Activated CD4-positive, alpha-beta T cell treated with anti-CD3 and anti-CD28 coated beads for 36 hours (primary cell): ENCODE measurements around the gene CFAP161. TPM values are rescaled to one million over a fixed set of nuclear protein-coding genes. Genes with fewer than 3 reads are reported as not detected.

Experiments
- ATAC-seq: fragments of 200-7000 bp; cut with Tn5 transposase; one replicate; pipeline ENCODE4 v1.10.0; 2021; ENCODE audit warnings: mild to moderate bottlenecking, moderate library complexity
- CTCF ChIA-PET: fragments of 350-600 bp; sonication (Branson Sonifier 250); formaldehyde crosslinking; loops from one replicate; lab custom pipeline; 2021; ENCODE audit warnings: antibody characterized with exemption; lab: Charles Lee
- POLR2A ChIA-PET: fragments of 350-600 bp; sonication (Branson Sonifier 250); formaldehyde crosslinking; loops from one replicate; lab custom pipeline; 2021; ENCODE audit warnings: antibody characterized with exemption, inconsistent platforms; lab: Charles Lee
- DNase-seq: peaks from one replicate; pipeline ENCODE4 v3.0.0-alpha.2; 2020
- H3K27ac Mint-ChIP-seq: one replicate; pipeline ENCODE4 v1.8.0; 2021; ENCODE audit warnings: mixed read lengths
- H3K27me3 Mint-ChIP-seq: one replicate; pipeline ENCODE4 v1.8.0; 2021; ENCODE audit warnings: mixed read lengths
- H3K36me3 Mint-ChIP-seq: one replicate; pipeline ENCODE4 v1.8.0; 2021; ENCODE audit warnings: low read depth, mixed read lengths
- H3K4me1 Mint-ChIP-seq: one replicate; pipeline ENCODE4 v1.8.0; 2021; ENCODE audit warnings: mixed read lengths
- H3K4me3 Mint-ChIP-seq: one replicate; pipeline ENCODE4 v1.8.0; 2021; ENCODE audit warnings: mild to moderate bottlenecking, moderate library complexity, mixed read lengths
- H3K9me3 Mint-ChIP-seq: one replicate; pipeline ENCODE4 v1.8.0; 2021; ENCODE audit warnings: low read depth, mixed read lengths
- intact Hi-C, 2 experiments: fragments of 100-400 bp; cut with DNase I in 1 of 2; cut with micrococcal nuclease in 1 of 2; formaldehyde crosslinking; loops; one replicate each; pipeline versions ENCODE4 v1.14.2 to v1.15.1; 2022 to 2024; cut with DNase I, micrococcal nuclease
- total RNA-seq, 2 experiments: library from RNA; stranded (reverse); gene quantifications; one replicate each; pipeline ENCODE4 v1.2.3, GENCODE V29; 2021

CFAP161 gene
- total RNA-seq, 2 experiments from 2014 or later = not detected

GRCh38 chr15:81185631-81186295 lies 51.7 kb downstream of the CFAP161 start:
- DNase-seq (no peak), ATAC-seq (no peak)
- H3K9me3 Mint-ChIP-seq = no peaks in the 10 kb centered on the region
- ChIA-PET CTCF (interaction anchor here (1.2 kb wide), 1 partner anchor 80 kb away, joined by 5 read pairs; no protein-coding TSS in a partner anchor), POLR2A (no interaction called here)
- H3K4me1 Mint-ChIP-seq = peaks cover 5% of the 10 kb centered on the region
- H3K27me3 Mint-ChIP-seq = peaks cover 21% of the 10 kb centered on the region
- no peaks in the 10 kb centered on the region for H3K36me3 Mint-ChIP-seq
- H3K27ac Mint-ChIP-seq = no peak overlapping the region
- no peak overlapping the region for H3K4me3 Mint-ChIP-seq
- intact Hi-C loops = no loop called here

- Mint-ChIP-seq H3K9me3 (no peaks in the 10 kb centered on the region), H3K4me1 (peaks cover 3% of the 10 kb centered on the region), H3K36me3 (no peaks in the 10 kb centered on the region), H3K4me3 (no peak overlapping the region), H3K27ac (no peak overlapping the region), H3K27me3 (peaks cover 11% of the 10 kb centered on the region)
- intact Hi-C loops = no loop called here
- ChIA-PET CTCF (interaction anchor here (0.6 kb wide), 1 partner anchor 80 kb away, joined by 4 read pairs; no protein-coding TSS in a partner anchor), POLR2A (no interaction called here)
- DNase-seq (no peak), ATAC-seq (no peak)
Measured at GRCh38 chr15:81188354-81188753, 54.3 kb downstream of the CFAP161 start.

DNA sequence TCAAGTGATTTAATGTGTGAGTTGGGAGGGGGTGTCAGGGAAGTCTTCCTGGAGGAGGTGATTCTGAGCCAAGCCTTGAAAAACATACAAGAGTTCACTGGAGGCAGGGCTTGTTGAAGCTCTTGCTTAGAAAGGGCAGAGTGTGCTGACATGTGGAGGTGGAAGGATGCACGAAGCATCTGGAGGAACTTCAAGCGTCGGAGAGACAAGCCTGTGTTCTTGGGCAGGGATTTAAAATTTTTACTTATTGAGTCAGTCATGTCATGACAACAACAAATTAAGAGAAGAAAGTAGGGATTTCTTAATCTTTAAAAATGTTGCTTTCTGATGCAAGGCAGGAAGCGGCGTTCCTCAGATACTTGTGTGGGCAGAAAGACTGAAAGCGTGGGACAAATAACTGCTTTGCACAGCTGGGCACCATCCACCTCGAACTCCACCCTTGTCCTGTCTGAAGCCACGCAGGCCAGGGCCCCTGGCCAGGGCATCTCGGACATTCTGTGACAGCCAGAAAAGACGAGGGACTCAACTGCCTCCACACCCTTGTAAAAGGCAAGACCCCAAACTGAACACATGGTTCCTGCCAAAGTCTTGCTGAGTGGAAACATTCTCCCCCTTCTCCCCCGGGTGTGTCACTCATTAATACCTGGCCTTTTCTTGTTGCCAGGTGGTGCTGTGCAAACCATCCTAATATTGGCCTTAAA lies 55.7 kb downstream of the CFAP161 start:
- Mint-ChIP-seq H3K9me3 (no peaks in the 10 kb centered on the region), H3K4me1 (no peaks in the 10 kb centered on the region), H3K36me3 (no peaks in the 10 kb centered on the region), H3K4me3 (no peak overlapping the region), H3K27me3 (peaks cover 4% of the 10 kb centered on the region), H3K27ac (no peak overlapping the region)
- ATAC-seq (no peak), DNase-seq (no peak)
- POLR2A ChIA-PET = no interaction called here
- CTCF ChIA-PET = interaction anchor here (0.9 kb wide), 1 partner anchor 83 kb away, joined by 4 read pairs; no protein-coding TSS in a partner anchor
- intact Hi-C loops = no loop called here

DNA sequence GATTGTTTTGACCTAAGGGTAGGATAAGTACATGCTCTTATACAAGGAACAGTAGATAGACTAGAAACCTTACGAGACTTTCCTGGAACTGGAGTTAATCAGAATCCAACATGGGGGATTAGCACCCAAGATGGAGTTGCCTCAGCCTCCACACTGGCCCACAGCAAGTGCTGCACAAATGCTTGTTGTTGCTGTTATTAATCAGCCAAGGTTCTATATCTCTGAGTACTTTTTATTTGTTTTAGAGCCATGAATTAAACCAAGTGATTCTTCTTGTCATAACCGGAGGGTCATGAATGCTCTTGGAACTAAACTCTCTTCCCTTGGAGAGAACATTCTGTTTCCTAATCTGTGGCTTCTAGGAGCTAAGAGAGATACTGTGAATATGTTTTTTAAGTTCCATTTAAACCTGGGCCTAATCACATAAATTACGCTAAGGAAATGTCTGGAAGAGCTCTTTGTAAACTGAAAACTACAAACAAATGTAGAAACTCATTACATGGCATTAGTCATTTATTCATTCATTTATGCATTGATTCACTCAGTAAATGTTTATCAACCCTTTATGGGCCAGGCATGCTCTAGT lies 56.9 kb downstream of the CFAP161 start:
- Mint-ChIP-seq H3K4me1 (no peaks in the 10 kb centered on the region), H3K4me3 (no peak overlapping the region), H3K27me3 (peaks cover 4% of the 10 kb centered on the region), H3K9me3 (no peaks in the 10 kb centered on the region), H3K27ac (no peak overlapping the region), H3K36me3 (no peaks in the 10 kb centered on the region)
- intact Hi-C loops = no loop called here
- CTCF ChIA-PET = interaction anchor here (0.6 to 1.4 kb wide), 3 partner anchors 75 to 369 kb away, joined by 3 to 5 read pairs (median 5); no protein-coding TSS in a partner anchor
- ATAC-seq (no peak), DNase-seq (no peak)
- POLR2A ChIA-PET = no interaction called here

DNA sequence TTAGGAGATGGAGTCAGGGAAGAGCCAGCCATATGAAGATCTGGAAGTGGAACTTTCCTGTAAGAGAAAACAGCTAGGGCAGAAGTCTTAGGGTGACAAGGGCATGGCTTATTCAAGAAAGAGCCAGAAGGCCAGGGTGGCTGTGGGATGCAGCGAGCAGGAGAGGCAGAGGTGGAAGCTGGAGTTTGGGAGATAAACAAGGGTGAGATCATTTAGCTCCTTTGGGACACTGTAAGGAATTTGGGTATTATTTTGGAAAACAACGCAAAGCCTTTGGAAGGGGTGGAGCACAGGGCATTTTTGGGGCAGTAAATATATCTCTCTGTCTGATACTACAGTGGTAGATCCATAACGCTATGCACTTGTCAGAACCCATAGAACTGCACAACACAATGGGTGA lies 57.6 kb downstream of the CFAP161 start:
- no peak for ATAC-seq
- peaks cover 4% of the 10 kb centered on the region for H3K27me3 Mint-ChIP-seq
- H3K36me3 Mint-ChIP-seq = no peaks in the 10 kb centered on the region
- ChIA-PET CTCF (interaction anchor here (0.6 to 1.4 kb wide), 3 partner anchors 18 to 88 kb away, joined by 3 to 5 read pairs (median 4); no protein-coding TSS in a partner anchor), POLR2A (no interaction called here)
- no peak for DNase-seq
- H3K4me1 Mint-ChIP-seq = no peaks in the 10 kb centered on the region
- intact Hi-C loops = loop anchor here in 1 of 2 experiments (1.0 kb wide), 1 partner anchor 44 kb away; no protein-coding TSS in a partner anchor
- H3K9me3 Mint-ChIP-seq = no peaks in the 10 kb centered on the region
- H3K27ac Mint-ChIP-seq = no peak overlapping the region
- H3K4me3 Mint-ChIP-seq = no peak overlapping the region

DNA sequence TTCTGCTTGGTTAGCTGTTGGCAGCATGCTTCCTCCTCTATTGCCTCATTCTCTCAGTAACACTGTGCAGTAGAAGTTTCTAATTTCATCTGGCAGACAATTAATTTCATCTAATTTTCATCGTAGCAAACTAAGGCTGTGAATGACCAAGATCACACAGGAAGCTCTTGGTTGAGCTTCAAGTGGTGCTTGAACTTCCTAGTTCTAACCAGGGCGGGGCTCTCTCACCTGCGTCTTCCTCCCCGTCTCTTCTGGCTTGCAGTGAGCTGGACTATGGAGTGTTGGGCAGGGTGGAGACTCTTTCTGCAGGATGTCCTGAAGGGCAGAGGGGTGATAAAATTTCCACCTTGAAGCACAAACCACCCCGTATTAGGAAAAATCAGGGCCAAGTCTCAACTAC lies 60.7 kb downstream of the CFAP161 start:
- ChIA-PET CTCF (interaction anchor here (0.7 kb wide), 1 partner anchor 71 kb away, joined by 7 read pairs; no protein-coding TSS in a partner anchor), POLR2A (no interaction called here)
- H3K27me3 Mint-ChIP-seq = peaks cover 5% of the 10 kb centered on the region
- no peaks in the 10 kb centered on the region for H3K4me1 Mint-ChIP-seq
- no peak for DNase-seq
- intact Hi-C loops = no loop called here
- H3K27ac Mint-ChIP-seq = no peak overlapping the region
- H3K36me3 Mint-ChIP-seq = no peaks in the 10 kb centered on the region
- no peaks in the 10 kb centered on the region for H3K9me3 Mint-ChIP-seq
- ATAC-seq = no peak
- no peak overlapping the region for H3K4me3 Mint-ChIP-seq

- ATAC-seq (no peak), DNase-seq (no peak)
- H3K4me1 Mint-ChIP-seq = no peaks in the 10 kb centered on the region
- peaks cover 5% of the 10 kb centered on the region for H3K27me3 Mint-ChIP-seq
- no peaks in the 10 kb centered on the region for H3K36me3 Mint-ChIP-seq
- intact Hi-C loops = no loop called here
- CTCF ChIA-PET = interaction anchor here (0.7 to 0.9 kb wide), 2 partner anchors 71 kb away, joined by 3 to 7 read pairs; no protein-coding TSS in a partner anchor
- H3K27ac Mint-ChIP-seq = no peak overlapping the region
- no peak overlapping the region for H3K4me3 Mint-ChIP-seq
- H3K9me3 Mint-ChIP-seq = no peaks in the 10 kb centered on the region
- POLR2A ChIA-PET = no interaction called here
Measured at GRCh38 chr15:81195339-81195864, 61.3 kb downstream of the CFAP161 start.

- ATAC-seq = no peak
- H3K36me3 Mint-ChIP-seq = no peaks in the 10 kb centered on the region
- intact Hi-C loops = no loop called here
- CTCF ChIA-PET = interaction anchor here (0.9 to 1.0 kb wide), 2 partner anchors 69 to 257 kb away, joined by 3 read pairs; no protein-coding TSS in a partner anchor
- POLR2A ChIA-PET = no interaction called here
- H3K4me1 Mint-ChIP-seq = no peaks in the 10 kb centered on the region
- no peak for DNase-seq
- no peak within 1 kb of the TSS for H3K27ac Mint-ChIP-seq
- peaks cover 2% of the 10 kb centered on the region for H3K27me3 Mint-ChIP-seq
- H3K9me3 Mint-ChIP-seq = no peaks in the 10 kb centered on the region
- no peak within 1 kb of the TSS for H3K4me3 Mint-ChIP-seq
Measured at GRCh38 chr15:81196576-81197254, 62.6 kb downstream of the CFAP161 start, which contains the start of gene IL16. Gene IL16, plus strand, starts transcription at chr15:81196879. Its CDS starts 28,521 bp downstream, at chr15:81225400.

DNA sequence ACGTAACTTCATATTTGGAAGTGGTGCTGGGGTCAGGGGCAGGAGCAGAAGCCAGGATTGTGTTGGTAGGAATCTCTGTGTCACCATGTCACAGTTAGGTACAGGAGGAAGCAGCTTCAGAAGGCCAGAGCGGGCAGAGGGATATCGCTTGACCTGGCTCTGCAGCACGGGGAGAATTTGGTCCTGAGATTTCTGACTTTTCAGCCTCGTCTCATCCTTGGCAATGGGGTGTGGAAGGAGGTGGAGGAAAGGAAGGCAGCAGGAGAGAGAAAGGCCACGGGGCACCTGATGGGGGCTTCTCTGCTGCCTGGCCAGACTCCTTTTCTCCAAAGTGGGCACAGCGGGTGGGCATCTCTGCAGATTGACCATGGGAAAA lies 63.2 kb downstream of the CFAP161 start:
- POLR2A ChIA-PET = no interaction called here
- intact Hi-C loops = no loop called here
- no peak overlapping the region for H3K27ac Mint-ChIP-seq
- CTCF ChIA-PET = interaction anchor here (1.0 to 1.1 kb wide), 2 partner anchors 164 to 257 kb away, joined by 3 read pairs; no protein-coding TSS in a partner anchor
- peaks cover 2% of the 10 kb centered on the region for H3K27me3 Mint-ChIP-seq
- no peaks in the 10 kb centered on the region for H3K36me3 Mint-ChIP-seq
- no peak for DNase-seq
- no peak overlapping the region for H3K4me3 Mint-ChIP-seq
- H3K9me3 Mint-ChIP-seq = no peaks in the 10 kb centered on the region
- no peak for ATAC-seq
- H3K4me1 Mint-ChIP-seq = no peaks in the 10 kb centered on the region

DNA sequence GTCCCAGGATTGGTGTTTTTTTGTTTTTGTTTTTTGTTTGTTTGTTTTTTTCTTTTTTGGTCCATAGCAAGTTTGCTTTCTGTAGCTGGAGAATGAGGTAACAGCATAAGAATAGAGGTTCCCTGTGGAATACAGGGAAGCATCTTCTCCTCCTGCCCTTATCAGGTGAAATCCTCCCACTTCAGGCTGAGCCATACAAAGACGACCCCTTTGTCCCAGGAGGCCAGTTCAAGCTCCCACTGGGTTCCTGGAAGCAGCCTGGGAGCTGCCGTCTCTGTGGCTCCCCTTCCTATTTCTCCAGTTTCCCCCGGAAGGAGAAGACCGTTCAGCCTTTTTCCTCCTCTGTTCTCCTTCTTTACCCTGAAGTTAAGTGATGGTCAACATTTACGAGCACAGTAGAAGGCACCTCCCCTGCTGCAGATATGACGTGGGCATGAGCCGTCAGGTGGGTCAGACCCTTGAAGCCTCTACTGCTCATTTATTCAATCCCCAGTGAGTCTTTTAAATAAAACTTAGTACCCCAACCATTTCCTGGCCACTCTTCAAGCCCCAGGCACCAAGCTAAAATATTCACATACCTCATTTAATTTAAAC lies 63.7 kb downstream of the CFAP161 start:
- no peaks in the 10 kb centered on the region for H3K9me3 Mint-ChIP-seq
- no peak overlapping the region for H3K27ac Mint-ChIP-seq
- peaks cover 2% of the 10 kb centered on the region for H3K27me3 Mint-ChIP-seq
- intact Hi-C loops = no loop called here
- DNase-seq (no peak), ATAC-seq (no peak)
- ChIA-PET CTCF (interaction anchor here (1.0 to 1.1 kb wide), 3 partner anchors 68 to 258 kb away, joined by 3 read pairs; no protein-coding TSS in a partner anchor), POLR2A (no interaction called here)
- no peak overlapping the region for H3K4me3 Mint-ChIP-seq
- no peaks in the 10 kb centered on the region for H3K4me1 Mint-ChIP-seq
- H3K36me3 Mint-ChIP-seq = no peaks in the 10 kb centered on the region
